Skin of body (tissue), 2 donors: ENCODE results near the gene ATG10. TPM values are rescaled to one million over a fixed set of nuclear protein-coding genes. Genes with fewer than 3 reads are reported as not detected.
"Not testable (repeated sequence)": the region's sequence is repeated elsewhere in the genome, so short reads cannot be mapped to it uniquely, and the experiment has no call there.

Source experiments
- DNase-seq: peaks from one replicate; lab custom pipeline; 2025; lab: John Stamatoyannopoulos, UW
- total RNA-seq: library from RNA; depleted of rRNA; stranded (reverse); fragments of >200 nt; gene quantifications from one replicate; pipeline ENCODE4 v1.2.3, GENCODE V29; 2014

The ATG10 gene
- total RNA-seq, 1 donor from 2014 or later = 10.2 TPM

DNA sequence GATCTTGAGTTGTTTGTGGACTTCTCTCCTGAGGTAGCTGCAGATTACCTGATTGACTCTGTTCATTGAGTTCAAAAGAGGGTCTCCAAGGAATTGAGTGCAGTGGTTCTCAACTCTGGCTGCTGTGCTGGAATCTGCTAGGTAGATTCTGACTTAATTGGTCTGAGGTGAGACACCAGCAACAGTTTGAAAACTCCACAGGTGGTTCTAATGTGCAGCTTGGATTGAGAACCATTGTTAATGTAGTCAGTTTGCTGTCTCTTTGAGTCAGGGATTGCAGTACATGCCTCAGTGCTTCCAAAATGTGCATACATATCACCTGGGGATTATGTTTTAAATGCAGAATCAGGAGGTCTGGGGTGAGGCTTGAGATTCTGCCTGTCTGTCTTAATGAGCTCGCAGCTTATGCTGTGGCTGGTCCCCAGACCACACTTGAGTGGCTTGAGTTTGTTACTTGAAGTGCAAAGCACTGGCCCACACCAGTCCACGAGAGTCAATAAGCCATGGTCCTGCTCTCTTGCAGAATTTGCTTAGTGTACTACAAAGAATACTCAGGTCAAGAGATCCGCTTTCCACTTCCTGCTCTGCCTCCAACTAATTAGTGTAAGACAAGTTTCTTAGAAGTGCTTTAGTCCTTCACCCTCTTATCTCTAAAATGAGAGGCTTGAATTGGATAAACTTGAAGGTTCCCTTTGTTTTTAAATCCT lies 82.3 kb downstream of the ATG10 start:
- DNase-seq = no peak

DNA sequence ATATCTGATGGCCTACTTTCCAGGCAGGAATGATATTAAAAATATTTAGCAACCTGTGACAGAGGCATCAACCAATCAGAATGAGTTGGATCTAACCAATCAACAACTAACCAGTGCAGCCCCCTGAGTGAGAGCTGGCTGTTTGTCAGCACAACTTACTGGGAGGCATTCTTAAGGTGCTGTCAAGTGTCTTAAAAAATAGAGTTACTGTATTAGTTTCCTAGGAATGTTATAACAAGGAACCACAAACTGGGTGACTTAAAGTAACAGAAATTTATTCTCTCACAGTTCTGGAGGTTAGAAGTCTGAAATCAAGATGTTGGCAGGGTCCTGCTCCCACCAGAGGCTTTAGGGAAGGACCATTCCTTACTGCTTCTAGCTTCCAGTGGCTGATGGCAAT lies 85.2 kb downstream of the ATG10 start:
- no peak for DNase-seq

DNA sequence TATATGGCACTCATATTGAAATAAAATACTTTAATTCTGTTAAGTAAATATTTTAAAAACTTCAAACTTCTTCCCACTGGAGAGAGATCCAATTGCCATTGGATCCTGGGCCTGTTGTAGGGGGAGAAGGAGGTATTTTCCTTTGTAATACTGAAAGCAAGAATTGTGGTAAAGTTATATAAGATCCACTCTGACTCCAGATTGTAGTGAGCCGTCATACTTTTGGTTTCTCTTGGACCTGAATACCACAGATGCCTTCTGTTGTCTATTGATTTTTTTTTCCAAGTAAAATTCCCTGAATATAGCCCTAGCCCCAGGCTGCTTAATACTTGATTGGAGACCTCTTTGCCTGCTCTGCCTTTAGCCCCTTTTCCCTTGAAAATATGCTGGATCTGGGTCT lies 86.9 kb downstream of the ATG10 start:
- no peak for DNase-seq

DNA sequence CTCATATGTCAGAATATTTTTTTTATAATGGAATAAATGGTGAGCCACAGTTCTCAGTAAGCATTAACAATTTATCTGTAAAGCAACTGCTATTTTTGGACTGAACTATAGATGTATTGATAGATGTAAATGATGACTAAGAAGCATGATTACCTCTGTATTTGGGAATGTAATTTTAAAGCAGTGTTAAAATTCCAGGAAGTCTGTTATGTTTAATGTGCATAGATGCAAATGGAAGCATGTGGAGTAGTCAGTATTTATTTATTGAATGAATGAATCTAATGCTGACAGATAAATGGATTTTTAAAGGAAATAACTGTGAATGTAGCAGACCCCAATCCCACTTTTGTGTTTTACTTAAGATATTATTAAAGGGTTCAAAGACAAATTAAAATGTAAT lies 95.0 kb downstream of the ATG10 start:
- DNase-seq = no peak

DNA sequence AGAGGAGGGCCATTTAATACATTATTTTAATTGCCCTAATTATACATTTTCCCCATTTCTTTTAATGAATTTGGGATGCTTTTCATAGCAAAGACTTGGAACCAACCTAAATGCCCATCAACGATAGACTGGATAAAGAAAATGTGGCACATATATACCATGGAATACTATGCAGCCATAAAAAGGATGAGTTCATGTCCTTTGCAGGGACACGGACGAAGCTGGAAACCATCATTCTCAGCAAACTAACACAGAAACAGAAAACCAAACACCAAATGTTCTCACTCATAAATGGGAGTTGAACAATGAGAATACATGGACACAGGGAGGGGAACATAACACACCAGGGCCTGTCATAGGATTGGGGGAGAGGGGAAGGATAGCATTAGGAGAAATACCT lies 96.2 kb downstream of the ATG10 start:
- DNase-seq = not testable (repeated sequence)

DNA sequence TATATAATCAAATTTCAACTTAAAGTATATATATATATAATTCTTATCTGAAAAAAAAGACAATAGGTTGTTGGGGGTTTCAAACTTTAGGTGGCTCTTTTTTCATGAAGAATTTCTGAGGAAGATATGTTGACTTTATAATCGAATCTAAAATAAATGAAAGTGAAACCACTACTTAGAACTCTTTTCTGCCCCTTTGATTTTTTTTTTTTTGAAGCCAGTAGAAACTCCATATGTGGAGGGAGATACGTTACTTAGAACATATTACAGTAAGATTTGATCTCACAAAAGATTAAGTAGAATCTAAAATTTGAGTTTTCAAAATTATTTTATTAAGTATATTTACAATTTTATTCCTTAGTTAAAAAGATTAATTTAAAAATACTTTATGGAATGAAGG lies 96.9 kb downstream of the ATG10 start:
- no peak for DNase-seq

DNA sequence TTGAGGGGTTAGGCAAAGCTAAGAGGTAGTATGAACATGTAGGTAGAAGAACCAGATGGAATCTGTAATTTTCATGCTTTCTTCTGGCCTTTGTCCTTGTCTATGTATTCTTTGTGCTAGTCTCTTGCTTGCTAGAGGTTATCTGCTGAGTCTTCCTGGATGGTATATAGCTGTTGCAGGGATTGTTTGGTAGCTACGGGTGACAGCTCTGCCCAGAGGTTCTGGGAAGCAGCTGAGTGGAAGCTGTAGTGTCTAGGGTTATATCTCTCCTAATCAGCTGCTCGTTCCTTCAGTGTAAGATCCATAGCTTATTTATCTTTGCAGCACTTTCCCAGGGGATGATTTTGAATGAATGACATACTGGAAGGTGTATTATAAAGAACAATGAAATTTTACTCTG lies 100.3 kb downstream of the ATG10 start:
- DNase-seq = no peak

DNA sequence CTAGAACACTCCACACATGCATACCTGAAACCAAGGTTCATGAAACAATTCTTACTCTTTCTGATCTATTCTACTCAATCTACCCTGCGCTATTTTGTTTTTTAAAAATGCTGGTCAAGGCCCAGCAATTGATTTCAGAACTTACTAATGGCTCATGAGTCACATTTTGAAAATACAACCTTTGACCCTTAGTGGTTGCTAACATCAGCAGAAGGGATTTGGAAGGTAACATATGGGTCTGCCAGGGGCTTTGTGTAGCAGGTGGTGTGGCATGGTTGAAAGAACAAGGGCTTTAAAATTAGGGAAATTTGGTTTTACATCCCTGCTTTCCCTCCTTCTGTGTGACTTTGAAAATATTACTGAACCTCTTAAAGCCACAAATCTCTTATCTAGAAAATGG lies 101.4 kb downstream of the ATG10 start:
- DNase-seq = no peak

DNA sequence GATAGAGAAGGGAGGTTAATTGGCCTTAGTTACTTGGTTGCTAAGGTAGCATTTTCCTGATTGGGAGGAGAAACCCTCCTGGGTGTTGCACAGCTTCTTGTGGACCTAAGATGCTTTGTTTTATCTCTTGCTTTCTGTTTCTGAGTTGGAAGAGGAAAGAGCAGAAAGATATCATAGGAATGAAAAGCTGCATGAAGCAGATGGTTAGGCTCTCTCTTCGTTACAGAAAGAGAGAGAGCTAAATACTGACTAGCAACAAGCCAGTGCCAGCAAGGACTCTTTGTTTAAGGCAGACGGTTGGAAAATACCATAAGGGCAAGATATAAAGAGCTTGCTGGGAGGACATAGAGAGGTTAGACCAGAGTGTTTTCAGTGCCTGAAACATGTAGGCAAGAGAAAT lies 103.1 kb downstream of the ATG10 start:
- no peak for DNase-seq

DNA sequence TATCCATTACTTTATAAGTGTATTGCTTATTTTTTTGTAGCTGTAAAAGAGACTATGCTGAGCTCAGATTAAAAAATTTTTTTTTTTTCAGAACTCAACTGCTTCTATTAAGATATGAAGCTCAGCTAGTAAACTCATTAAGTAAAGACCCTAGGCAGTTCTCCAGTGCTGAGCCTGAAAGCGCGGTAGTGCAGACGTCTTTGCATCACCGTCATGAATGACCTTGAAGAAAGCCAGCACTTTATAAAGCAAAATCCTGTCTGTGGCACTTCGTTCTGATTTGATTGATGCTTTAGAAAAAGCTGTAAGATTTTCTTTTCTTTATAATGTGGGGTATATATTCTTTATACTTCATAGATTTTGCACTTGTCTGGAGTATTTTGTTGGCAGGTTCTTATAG lies 105.7 kb downstream of the ATG10 start:
- no peak for DNase-seq

DNA sequence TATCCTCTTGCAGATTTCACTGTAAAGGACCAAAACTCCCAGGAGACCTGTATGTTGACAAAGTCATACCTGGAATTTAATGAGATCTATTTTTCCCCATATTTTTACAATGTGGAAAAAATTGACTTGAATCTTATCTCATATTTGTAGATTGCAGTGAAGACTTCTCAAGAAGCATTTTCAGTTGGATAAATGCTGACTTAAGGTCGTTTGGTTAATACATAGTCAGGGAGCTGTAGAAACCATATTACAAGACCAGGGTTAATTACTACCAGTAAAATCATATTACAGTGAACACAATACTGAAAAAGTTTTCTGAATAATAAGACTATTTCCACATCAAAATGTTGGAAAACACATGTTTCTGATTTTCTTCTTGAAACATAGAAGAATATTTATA lies 119.8 kb downstream of the ATG10 start:
- DNase-seq = no peak

DNA sequence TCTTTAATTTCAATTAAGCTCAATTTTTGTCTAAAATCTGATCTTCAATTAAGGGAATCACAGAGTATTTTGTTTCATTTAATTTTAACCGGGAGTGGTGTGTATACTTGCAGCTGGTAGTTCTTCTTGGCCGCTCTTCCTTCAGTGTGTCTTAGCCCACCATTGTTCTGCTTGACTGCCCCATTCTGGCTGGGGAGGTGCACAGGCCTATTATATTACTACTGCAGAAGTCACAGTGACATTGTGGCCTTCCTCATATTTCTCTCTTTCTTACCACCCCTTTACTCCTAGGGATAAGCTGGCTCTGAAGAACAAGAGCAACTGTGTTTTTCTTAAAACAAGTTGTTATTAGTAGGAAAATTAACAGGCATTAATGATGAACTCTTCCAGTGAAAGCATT lies 123.7 kb downstream of the ATG10 start:
- no peak for DNase-seq

DNA sequence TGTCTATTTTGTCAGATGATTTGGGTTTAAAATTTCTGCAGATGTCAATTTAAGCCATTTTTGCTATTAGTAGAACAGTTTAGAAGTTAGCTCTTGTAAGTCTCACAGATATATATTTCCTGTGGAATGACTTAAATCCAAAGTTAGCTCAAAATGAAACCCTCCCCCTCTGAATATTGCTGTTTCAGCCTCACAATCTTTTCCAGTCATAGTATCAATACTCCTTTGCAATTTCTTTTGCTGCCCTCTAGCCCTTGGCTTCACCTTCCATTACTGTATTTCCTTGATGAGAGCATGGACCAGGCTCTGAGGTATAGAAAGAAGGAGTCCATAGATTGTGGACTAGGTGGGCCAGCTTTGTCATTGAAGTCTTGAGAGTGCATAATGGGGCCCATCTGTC lies 124.4 kb downstream of the ATG10 start:
- DNase-seq = no peak

DNA sequence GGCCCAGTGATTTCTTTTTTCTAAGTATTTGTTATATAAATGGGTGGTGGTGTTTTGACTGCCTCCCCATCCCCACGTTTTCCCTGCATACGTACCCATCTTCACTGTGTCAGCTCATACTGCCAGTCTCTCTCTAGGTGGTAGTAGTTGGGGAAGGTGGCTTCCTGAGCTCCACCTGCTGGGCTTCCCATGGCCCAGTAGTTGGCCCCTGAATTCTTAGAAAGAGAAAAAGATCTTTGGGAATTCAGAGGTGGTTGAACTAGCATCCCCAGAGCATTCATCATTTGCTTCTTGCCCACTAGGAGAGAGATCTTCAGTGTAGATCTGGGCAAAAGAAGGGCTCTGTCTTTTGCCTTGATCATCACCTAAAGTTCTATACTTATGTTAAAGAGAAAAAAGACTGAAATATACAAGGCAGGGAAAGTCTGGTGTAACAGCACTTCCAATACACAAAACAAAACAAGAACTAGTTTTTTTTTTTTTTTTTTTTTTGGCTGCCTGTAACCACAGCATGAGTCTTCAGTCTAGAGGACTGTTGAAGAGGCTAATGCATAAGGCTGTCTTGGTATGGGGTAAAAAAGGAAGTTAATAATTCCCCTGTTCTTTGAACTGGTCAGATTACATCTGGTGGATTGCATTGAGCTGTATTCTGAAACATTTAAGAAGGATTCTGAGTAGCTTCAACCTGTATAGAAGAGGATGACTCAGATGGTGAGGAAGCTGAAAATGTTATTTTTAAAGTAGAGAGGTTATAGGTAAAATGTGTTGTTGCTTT lies 128.7 kb downstream of the ATG10 start:
- no peak for DNase-seq

DNA sequence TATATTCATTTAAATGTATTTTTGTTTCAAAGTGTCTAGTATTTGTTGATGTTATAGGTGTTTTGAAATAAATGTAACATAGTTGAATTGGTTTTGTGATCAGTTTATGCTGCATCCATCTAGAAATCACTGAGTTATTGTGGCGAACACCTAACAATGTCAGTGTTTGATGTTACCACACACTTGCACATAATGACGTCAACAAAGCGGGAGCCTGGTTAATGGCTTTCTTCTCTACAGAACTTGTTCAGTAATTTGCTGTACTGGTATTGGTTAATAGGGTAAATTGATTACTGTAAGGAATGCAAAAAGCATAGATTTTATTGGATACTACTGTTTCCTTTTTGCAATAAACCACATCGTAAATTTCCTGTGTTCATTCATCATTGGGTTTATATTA lies 133.0 kb downstream of the ATG10 start:
- no peak for DNase-seq

DNA sequence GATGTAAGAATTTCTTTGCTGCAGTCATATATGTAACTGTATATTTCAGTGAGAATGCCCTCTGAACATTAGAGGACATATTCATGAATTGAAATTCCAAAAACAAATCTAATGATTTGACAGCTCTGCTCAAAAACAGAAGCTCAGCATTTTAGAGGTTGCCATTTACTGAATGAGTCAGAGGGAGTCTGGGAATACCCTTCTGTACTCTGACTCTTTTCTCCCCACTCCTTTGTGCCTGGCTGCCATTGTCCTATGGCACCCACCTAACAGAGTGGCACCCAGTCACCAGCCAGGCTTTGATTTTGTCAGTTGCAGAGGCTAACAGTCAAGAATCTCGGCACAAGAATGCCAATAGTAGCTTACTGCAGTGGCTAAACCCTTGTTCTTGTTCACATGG lies 133.6 kb downstream of the ATG10 start:
- DNase-seq = no peak

DNA sequence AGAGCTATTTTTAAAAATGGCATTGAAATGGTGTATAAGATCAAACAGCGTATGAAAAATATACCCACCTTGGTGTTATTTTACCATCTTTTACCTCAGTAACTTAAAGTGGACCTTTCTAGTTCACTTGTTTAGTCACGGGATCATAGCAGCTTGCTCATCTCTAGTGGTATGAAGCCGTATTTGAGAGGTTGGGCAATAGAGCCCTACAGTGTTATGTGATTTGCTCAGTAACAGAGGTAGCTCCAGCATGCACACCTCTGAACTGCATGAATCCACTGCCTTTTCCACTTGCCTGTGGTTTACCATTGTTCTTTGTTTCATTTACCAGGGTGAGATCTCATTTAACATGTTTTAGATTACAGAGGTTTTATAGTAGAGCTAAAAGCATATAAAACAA lies 134.4 kb downstream of the ATG10 start:
- no peak for DNase-seq

DNA sequence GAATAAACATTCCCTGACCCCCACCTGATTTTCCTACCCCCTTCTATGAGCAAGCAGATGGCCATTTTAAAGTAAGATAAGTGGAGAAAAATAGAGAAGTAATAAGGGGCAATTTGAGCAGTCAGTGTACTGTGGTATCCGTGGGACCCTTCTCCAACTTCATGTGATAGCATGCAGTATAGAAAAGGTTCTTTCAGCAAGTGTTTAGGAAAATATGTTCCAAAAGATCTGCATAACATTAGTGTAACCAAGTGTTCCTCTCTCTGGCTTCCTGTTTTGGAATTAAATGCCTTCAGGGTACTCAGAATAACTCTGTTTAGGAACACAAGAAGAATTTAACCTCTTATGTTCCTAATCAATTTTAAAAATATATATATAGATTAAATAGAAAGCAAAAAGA lies 134.9 kb downstream of the ATG10 start:
- DNase-seq = no peak

DNA sequence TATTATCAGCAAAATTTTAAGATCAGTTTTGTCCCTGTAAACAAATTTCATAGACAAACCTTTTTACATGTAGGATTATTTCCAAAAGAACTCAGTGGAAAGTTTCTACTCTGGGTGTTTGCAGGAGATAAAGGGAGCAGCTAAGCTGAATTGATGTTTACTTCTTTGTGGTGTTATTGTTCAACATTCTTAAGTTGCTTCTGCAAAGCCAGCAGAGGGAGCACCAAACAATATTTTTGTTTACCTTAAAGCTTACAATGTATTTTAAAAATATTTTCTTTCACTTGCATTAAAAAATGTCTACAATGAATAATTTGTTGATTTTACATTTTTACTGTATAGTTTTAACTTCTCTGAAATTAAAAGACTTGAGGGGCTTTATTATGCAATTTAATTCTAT lies 135.4 kb downstream of the ATG10 start:
- peak; percentile 19 for DNase-seq

DNA sequence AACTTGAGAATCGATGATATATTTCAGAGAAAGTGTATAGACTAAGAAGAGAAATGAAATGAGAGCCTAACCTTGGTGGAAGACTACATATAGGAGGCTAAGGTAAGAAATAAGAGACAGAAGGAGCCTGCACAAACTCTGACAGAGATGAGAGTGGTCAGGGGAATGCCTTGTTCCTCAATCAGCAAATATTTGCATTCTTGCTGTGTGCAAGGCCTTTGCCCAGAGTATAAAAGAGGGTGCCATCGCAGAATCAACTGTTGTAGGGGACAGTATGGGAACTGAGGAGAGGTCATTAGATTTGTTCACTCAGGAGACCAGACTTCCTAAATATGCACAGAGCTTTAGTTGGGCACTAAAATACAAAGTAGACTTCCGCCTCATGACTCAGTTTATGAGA lies 137.2 kb downstream of the ATG10 start:
- DNase-seq = no peak

DNA sequence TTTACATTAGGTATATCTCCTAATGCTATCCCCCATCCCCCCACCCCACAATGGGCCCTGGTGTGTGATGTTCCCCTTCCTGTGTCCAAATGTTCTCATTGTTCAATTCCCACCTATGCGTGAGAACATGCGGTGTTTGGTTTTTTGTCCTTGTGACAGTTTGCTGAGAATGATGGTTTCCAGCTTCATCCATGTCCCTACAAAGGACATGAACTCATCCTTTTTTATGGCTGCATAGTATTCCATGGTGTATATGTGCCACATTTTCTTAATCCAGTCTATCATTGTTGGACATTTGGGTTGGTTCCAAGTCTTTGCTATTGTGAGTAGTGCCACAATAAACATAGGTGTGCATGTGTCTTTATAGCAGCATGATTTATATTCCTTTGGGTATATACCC lies 138.1 kb downstream of the ATG10 start:
- DNase-seq = not testable (repeated sequence)

DNA sequence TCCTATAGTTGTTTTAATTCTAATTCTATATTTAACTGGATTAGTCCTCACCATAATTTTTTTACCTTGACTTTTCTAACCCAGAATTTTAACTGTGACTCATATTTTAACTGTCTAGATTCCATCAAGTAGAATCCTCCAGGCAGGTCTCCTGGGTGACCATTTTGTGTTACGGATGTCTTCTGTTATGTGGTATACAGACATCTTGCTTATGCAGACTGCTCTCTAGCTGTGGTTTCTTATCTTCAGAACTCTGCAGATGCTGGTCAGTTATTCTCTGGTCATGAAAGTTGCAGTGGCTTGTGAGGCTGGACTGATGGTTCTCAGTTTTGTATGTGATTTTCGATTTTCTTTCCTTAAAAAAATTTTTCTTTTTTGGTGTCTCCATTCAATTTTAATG lies 139.4 kb downstream of the ATG10 start:
- DNase-seq = no peak

DNA sequence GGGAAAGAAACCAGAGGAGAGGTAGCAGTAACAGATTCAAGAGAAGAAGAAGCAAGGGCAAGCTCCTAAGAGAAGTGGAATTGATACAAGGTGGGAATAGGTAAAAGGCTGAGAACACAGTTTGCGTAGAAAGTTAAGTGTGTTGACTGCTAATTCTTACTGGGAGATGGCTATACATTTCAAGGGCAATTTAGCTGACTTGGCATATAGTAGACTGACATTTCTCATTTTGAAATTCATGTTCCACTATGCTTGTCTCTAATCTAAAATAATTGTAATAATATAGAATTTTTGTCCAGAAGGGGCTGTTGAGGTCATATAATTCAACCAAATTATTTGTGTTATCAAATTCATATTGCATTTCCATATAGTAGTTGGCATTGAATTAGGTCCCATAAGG lies 144.0 kb downstream of the ATG10 start:
- no peak for DNase-seq
